Sciatic nerve (tissue), 2 donors: ENCODE data around the gene CEP97. TPM values are rescaled to one million over a fixed set of nuclear protein-coding genes. Genes with fewer than 3 reads are reported as not detected.
"Not testable (repeated sequence)": the region's sequence is repeated elsewhere in the genome, so short reads cannot be mapped to it uniquely, and the experiment has no call there.

Experiments
- ATAC-seq: fragments of 200-7000 bp; cut with Tn5 transposase; one replicate; pipeline ENCODE4 v1.9.1; 2020; ENCODE audit warnings: mild to moderate bottlenecking, moderate library complexity
- DNase-seq: peaks from one replicate; pipeline ENCODE4 v3.0.0-alpha.2; 2020; ENCODE audit warnings: low spot score
- intact Hi-C: fragments of 100-400 bp; cut with DNase I; formaldehyde crosslinking; loops from one replicate; pipeline ENCODE4 v1.14.2; 2022
- total RNA-seq: library from RNA; stranded (reverse); fragmentation: NEBNext Ultra II Directional; extraction: Animal tissue kit (Norgen Biotek cat#: 25700); gene quantifications from one replicate; pipeline ENCODE4 v1.2.1, GENCODE V29; 2021
- donor health status: DM: no; HTN: no; CAD: no.
- donor health status: DM: no; HTN: no; CAD: no.

Gene CEP97
- total RNA-seq: 19.2 TPM

- peak; percentile 93 for DNase-seq
- intact Hi-C loops: no loop called here
- ATAC-seq: peak; percentile 99
Measured at GRCh38 chr3:101724329-101725193, at the start of gene CEP97. Gene CEP97 (plus strand): TSS chr3:101724614. CDS start chr3:101724677, 63 bp downstream.

- ATAC-seq (no peak), DNase-seq (peak; percentile 78)
- intact Hi-C loops: no loop called here
Measured at GRCh38 chr3:101675709-101676215, 48.7 kb upstream of the CEP97 start.

GRCh38 chr3:101676216-101676764 lies 48.1 kb upstream of the CEP97 start:
- peak; percentile 96 for ATAC-seq

GRCh38 chr3:101676765-101677435 lies 47.5 kb upstream of the CEP97 start, which contains the start of gene ZBTB11:
Gene ZBTB11 (minus strand): TSS chr3:101677132. CDS start chr3:101676914, 218 bp downstream.
- DNase-seq: peak; percentile 100
- intact Hi-C loops: no loop called here
- peak; percentile 98 for ATAC-seq

More at GRCh38 chr3:101676216-101676764, 48.1 kb upstream of the CEP97 start:
- intact Hi-C loops: no loop called here
- DNase-seq: peak; percentile 97

GRCh38 chr3:101677436-101678286 lies 46.8 kb upstream of the CEP97 start:
- intact Hi-C loops: no loop called here
- DNase-seq: no peak

GRCh38 chr3:101678837-101679236 lies 45.6 kb upstream of the CEP97 start:
- intact Hi-C loops, ATAC-seq, DNase-seq: not testable (repeated sequence)

More at GRCh38 chr3:101677436-101678286, 46.8 kb upstream of the CEP97 start:
- ATAC-seq: no peak

GRCh38 chr3:101680466-101680865 lies 43.9 kb upstream of the CEP97 start:
- intact Hi-C loops: no loop called here
- ATAC-seq: no peak

GRCh38 chr3:101685050-101685400 lies 39.4 kb upstream of the CEP97 start:
- intact Hi-C loops: no loop called here
- no peak for DNase-seq
- ATAC-seq: no peak

More at GRCh38 chr3:101680466-101680865, 43.9 kb upstream of the CEP97 start:
- DNase-seq: no peak

GRCh38 chr3:101685870-101686307 lies 38.5 kb upstream of the CEP97 start:
- ATAC-seq: peak; percentile 6
- intact Hi-C loops: no loop called here
- no peak for DNase-seq

- DNase-seq (no peak), ATAC-seq (peak; percentile 6)
- intact Hi-C loops: no loop called here
Measured at GRCh38 chr3:101687142-101687931, 37.1 kb upstream of the CEP97 start.

GRCh38 chr3:101689286-101689685 lies 35.1 kb upstream of the CEP97 start:
- DNase-seq (no peak), ATAC-seq (no peak)
- intact Hi-C loops: no loop called here

GRCh38 chr3:101690972-101691371 lies 33.4 kb upstream of the CEP97 start:
- no peak for DNase-seq
- no peak for ATAC-seq
- intact Hi-C loops: no loop called here

GRCh38 chr3:101691685-101692671 lies 32.4 kb upstream of the CEP97 start:
- intact Hi-C loops, ATAC-seq, DNase-seq: not testable (repeated sequence)

GRCh38 chr3:101693540-101693939 lies 30.9 kb upstream of the CEP97 start:
- DNase-seq, intact Hi-C loops: not testable (repeated sequence)
- peak; percentile 46 for ATAC-seq

GRCh38 chr3:101694836-101695235 lies 29.6 kb upstream of the CEP97 start:
- intact Hi-C loops, ATAC-seq, DNase-seq: not testable (repeated sequence)

GRCh38 chr3:101695779-101696372 lies 28.5 kb upstream of the CEP97 start:
- no peak for ATAC-seq

More at GRCh38 chr3:101695779-101696372, 28.5 kb upstream of the CEP97 start:
- no peak for DNase-seq
- intact Hi-C loops: no loop called here
